OCI-LY3 (cell line): ENCODE data around the gene LHFPL3.

Experiments
- EZH2phosphoT487 ChIP-seq: fragments of 200-600 bp; shearing (Covaris generic); IDR thresholded peaks from 2 replicates; pipeline ENCODE4 v1.6.1; 2018; ENCODE audit warnings: antibody characterized with exemption, mixed run types, low read depth
- TF ChIP-seq, protein P1 (sequence below): fragments of 200-600, 300-600 bp; sonication (generic); IDR thresholded peaks from 2 replicates; pipeline ENCODE4 v1.5.1; 2014; ENCODE audit warnings: antibody characterized with exemption, low read length, low read depth

DNA sequence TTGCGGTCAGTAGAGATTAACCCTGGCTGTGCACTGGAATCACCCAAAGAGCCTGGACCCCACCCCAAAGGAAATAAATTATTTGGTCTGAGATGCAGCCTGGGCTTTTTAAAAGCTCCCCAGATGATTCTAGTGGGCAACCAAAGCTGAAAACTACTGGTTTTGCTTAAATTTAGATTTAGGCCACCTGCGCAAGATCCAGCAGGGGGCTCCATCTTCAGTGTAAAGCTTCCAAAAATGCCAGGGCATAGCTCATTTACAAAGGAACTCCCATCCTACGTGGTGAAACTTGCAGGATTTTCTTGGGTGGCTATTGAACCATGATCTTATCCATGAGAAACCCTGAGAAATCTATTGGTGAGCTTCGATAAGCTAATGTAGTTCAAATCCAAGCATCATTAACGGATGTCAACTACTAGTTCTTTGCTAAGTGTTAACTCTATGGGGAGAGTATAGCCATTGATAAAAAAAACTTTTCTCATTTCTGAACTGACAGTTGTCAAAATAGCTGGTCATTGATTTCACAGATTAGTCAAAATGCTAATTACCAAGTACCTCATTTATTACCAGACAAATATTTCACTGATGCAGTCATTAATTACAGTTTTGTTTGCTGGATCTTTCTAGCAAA lies 315.3 kb downstream of the LHFPL3 start:
- TF ChIP-seq, protein P1, sequence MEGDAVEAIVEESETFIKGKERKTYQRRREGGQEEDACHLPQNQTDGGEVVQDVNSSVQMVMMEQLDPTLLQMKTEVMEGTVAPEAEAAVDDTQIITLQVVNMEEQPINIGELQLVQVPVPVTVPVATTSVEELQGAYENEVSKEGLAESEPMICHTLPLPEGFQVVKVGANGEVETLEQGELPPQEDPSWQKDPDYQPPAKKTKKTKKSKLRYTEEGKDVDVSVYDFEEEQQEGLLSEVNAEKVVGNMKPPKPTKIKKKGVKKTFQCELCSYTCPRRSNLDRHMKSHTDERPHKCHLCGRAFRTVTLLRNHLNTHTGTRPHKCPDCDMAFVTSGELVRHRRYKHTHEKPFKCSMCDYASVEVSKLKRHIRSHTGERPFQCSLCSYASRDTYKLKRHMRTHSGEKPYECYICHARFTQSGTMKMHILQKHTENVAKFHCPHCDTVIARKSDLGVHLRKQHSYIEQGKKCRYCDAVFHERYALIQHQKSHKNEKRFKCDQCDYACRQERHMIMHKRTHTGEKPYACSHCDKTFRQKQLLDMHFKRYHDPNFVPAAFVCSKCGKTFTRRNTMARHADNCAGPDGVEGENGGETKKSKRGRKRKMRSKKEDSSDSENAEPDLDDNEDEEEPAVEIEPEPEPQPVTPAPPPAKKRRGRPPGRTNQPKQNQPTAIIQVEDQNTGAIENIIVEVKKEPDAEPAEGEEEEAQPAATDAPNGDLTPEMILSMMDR = peak; percentile 94
- TF ChIP-seq EZH2phosphoT487 = no peak
